ENCODE data around the gene CYTH4.

Gene CYTH4

GRCh38 chr22:37292641-37293040, 10.3 kb downstream of the CYTH4 start:
- DNase-seq: no peak

GRCh38 chr22:37293172-37293571, 10.9 kb downstream of the CYTH4 start:
- DNase-seq: no peak

GRCh38 chr22:37294747-37295146, 12.4 kb downstream of the CYTH4 start:
- DNase-seq: no peak

GRCh38 chr22:37295213-37295886, 13.0 kb downstream of the CYTH4 start:
- no peak for DNase-seq

DNA sequence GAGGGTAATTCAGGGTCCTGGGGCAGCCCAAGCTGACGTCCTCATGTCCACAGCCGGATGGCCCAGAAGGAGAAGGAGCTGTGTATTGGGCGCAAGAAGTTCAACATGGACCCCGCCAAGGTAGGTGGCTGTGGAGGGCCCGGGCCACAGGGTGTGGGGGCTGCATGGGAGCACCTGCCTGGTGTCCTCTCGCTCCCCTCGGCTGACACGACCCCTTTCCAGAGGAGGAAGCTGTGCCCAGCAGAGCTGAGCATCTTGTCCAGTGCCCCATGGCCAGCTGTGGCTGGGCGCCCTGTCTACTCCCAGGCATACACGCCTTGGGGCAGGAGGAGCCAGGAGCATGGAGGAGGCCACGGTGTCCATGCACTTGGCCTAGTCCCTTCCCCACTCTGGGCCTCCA, 13.6 kb downstream of the CYTH4 start:
- DNase-seq: no peak

DNA sequence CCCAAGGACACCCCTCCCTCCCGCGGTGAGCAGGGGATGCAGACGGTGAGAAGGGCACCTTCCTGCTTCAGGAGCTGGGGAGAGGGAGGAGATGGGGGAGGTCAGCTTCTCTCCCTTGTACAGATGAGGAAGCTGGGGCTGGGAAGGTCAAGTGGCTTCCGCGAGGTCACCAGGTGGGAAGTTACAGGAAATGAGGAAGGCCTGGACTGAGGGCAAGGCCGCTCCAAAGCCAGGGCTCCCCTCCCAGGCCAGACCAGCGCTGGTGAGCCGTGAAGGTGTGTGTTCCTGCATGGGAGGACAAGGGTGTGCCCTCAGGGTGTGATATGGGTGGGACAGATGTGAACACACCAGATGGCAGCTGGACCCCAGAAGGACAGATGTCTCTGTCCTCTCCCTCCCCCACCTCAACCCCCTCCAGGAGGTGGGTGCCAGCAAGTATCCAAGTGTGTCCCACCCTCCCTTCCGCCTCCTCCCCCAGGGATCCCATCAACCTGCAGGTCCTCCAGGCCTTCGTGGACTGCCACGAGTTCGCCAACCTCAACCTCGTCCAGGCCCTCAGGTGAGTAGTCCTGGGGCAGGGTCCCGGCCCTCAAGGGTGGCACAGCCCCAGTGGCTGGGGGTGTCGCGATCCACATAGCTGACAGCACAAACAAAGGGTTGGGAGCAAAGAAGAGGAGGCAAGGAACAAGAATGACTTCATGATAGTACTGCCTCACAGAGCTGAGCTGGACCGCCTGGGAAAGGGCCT, 16.6 kb downstream of the CYTH4 start:
- no peak for DNase-seq

- DNase-seq: no peak
Observed at GRCh38 chr22:37299969-37300509, 17.7 kb downstream of the CYTH4 start.

GRCh38 chr22:37300551-37301017, 18.3 kb downstream of the CYTH4 start:
- peak; percentile 37 for DNase-seq

DNA sequence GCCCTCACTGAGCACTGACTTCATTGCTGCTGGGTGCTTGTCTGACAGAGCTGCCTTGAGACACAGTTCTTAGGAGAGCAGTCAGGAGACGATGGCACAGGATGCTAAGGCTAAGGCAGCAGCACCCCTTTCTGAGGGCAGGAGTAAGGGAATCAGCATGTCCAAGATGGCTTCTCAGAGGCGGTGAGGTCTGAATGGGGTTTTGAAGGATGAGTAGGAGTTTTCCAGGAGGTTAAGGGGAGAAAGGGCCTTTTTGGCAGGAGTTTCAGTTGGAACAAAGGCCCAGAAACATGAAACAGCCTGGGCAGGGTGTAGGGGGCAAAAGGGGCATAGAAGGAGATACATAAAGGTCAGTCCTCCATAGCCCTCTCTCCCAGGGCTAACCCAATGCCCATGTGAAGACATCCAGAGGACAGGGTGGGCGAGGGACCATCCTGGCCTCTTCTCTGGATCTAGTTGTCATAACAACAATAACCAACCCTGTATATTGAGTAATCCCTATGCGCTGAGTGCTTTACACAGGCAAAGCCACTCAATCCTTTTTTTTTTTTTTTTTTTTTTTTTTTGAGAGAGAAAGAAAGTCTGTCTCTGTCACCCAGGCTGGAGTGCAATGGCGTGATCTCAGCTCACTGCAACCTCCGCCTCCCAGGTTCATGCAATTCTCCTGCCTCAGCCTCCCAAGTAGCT, 19.0 kb downstream of the CYTH4 start:
- no peak for DNase-seq

GRCh38 chr22:37302674-37303555, 20.6 kb downstream of the CYTH4 start:
- DNase-seq: no peak

DNA sequence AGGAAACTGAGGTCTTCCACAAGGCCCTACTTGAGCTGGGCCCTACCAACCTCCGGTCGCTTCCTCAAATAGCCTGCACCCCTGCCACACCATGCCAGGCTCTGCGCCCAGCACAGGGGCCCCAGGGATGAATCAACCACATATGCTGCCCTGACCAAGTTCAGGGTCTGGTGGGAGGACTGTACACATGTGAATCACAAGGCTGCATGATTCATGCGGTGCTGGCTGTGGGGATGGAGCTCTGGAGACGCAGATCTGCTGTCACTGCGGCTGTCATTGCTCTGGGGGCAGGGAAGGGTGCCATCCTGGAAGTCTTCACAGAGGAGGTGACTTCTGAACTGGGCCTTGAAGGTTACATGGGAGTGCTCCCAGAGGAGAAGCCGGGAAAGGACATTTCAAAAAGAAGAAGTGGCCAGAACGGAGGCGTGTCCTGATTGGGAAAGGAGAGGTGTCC, 21.5 kb downstream of the CYTH4 start:
- DNase-seq: peak; percentile 69

DNA sequence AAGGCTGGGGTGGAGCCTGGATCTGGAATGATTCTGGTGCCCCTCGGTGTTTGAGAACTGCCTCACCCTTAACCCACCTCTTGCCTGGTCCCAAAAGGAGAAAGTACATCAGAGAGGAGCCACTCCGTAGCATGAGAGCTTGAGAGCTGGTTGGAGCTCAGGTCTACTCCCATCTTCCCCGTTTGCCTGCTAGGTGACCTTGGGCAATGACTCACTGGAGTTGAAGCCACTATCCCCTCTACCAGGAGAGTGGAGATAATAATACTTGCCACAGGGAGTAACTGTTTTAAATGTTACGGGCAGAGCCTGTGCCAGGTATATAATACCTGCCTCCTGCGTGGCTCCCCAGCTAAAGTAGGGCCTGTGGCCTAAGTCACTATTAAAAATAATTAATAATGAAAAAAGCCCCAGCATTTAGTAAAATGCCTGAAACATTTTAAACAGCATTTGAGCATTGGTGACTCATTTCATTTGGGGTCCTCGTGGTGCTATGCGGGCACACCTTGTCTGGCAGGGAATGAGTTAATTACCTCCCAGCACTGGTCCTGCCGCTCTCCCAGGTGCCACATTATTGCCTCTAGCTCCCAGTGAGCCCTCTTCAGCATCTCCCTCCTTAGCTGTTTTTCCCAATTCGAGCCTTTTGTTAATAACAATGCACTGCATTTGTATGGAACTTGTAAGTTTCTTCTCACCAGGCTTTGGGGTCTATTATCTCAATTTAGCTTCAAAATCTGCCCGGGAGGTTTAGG, 22.5 kb downstream of the CYTH4 start:
- no peak for DNase-seq

DNA sequence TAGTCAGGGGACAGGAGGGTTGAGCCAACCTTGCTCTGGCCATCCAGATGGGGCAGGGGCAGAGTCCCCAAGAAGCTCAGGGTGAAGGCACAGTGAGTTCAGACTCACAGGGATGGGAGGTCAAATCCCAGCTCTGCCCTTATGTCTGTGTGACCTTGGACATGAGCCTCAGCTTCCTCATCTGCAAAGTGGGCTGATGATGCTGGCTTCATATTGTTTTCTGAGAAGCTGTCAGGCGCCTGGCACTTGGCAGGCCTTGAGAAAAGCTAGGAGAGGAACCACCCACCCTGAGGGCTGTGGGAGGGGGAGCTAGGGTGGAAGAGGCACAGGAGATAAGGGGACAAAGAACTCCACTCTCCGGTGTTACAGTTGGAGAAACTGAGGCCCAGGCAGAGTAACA, 23.6 kb downstream of the CYTH4 start:
- no peak for DNase-seq

DNA sequence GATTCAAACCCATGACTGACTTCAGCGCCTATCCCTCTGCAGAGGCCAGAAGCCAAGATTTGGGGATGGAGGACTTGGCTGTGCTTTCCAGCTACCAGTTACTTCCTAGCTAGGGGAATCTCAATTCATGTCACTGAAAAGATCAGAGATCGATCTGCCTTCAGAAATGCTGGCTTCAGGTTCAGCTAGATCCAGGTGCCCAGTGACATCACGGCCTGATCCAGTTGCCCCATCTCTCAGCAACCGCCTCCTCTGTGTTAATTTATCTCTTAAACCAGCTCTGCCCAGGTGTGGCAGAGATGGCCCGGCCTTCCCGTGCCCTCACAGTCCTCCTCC, 24.2 kb downstream of the CYTH4 start:
- DNase-seq: no peak

GRCh38 chr22:37308385-37309200, 26.3 kb downstream of the CYTH4 start:
- DNase-seq: no peak

DNA sequence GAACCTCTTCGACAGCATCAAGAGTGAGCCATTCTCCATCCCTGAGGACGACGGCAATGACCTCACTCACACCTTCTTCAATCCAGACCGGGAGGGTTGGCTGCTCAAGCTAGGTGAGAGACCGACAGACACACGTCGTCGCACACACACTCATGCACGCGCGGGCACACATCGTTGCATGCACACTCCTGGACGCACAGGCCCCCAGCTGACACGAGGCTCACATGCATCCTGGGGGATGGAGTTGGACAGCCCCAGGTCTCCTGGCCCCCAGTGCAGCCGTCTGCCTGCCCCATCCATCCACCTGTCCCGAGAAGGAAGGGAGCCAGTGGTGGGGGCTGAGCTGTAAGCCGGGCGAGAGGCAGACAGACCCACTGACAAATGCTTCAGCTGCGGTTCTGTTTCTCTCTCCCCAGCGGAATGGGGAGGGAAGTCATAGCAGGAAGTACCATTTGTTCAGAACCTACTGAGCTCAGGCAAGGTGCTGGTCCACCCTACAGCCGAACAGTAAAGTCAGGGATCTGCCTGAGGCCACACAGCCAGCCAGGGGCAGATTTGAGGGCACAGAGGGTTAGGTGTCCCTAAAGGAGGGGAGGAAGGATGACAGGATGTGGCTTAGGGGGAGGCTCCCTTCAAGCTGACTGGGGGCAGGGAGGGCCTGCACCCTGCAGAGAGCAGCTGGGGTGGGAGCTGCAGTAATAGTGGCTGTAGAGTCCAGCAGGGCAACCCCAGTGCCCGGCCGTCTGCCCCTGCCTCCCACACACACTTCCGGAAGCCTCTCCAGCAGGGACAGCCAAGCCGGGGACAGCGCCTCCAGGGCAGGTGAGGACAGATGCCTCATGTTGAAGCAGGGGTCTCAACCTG, 27.1 kb downstream of the CYTH4 start:
- DNase-seq: no peak

DNA sequence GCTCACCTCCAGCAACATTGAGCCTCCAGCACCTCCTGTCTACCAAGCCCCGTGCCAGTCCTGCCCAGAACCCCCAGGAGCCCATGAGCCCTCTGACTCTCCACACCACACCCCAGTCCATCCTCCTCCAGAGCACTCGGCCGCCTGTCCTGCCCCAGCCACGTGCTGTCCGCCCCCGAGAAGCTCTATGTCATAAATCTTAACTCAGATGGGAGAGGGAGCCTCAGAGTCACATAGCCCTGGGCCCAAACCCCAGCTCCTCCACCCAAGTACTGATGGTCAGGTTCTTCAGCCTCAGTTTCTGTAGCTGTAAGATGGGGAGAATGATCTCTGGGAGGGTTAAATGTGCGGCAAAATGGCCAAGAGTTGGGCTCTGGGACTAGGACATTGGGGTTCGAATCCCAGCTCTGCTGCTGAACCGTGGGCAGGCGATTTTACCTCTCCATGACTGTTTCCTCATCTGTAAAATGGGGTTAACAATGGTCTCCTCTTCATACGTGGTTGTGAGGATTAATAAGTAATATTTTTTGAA, 27.8 kb downstream of the CYTH4 start:
- no peak for DNase-seq

GRCh38 chr22:37310815-37311595, 28.7 kb downstream of the CYTH4 start:
- DNase-seq: no peak
